Spinal cord (tissue), 10 donors: ENCODE data around the gene KCNH2. TPM values are rescaled to one million over a fixed set of nuclear protein-coding genes. Genes with fewer than 3 reads are reported as not detected.

Experiments
- DNase-seq, 6 donors: peaks; one replicate each; pipeline versions ENCODE4 v3.0.0 to v3.0.0-alpha.2; 2013 to 2015; ENCODE audit warnings: low spot score in 6 of 6, low read depth in 4 of 6
- H3K27ac ChIP-seq: one replicate; pipeline ENCODE4 v1.5.1; 2013; ENCODE audit warnings: low read depth, low read length, control low read depth
- H3K27me3 ChIP-seq: one replicate; pipeline ENCODE4 v1.6.1; 2013; ENCODE audit warnings: low read length; ENCODE audit not compliant: control insufficient read depth, insufficient read depth
- H3K36me3 ChIP-seq: one replicate; pipeline ENCODE4 v1.6.1; 2013; ENCODE audit warnings: low read length; ENCODE audit not compliant: control insufficient read depth, insufficient read depth
- H3K4me1 ChIP-seq: one replicate; pipeline ENCODE4 v1.6.1; 2013; ENCODE audit warnings: low read length; ENCODE audit not compliant: control insufficient read depth, insufficient read depth
- H3K4me3 ChIP-seq: one replicate; pipeline ENCODE4 v1.5.1; 2013; ENCODE audit warnings: low read depth, low read length, control low read depth
- H3K9me3 ChIP-seq: one replicate; pipeline ENCODE4 v1.6.1; 2013; ENCODE audit warnings: low read length; ENCODE audit not compliant: control insufficient read depth, insufficient read depth
- WGBS: methylation state at CpG from one replicate; pipeline ENCODE4 v1.1.5; 2013; ENCODE audit warnings: missing lambda C conversion rate; ENCODE audit not compliant: insufficient coverage; 5-methylcytosine and 5-hydroxymethylcytosine counted together
- polyA plus RNA-seq, 2 donors: library from polyadenylated mRNA; unstranded; fragments of 120-200 nt; gene quantifications; one replicate each; pipeline ENCODE4 v1.2.1, GENCODE V29; 2013; ENCODE audit not compliant: insufficient read length in 2 of 2
- total RNA-seq, 2 donors: library from RNA; depleted of rRNA in 1 of 2; stranded (reverse); fragments of 120-200 nt in 1 of 2; fragments of >200 nt in 1 of 2; gene quantifications; one replicate each; pipeline versions ENCODE4 v1.2.3 to v1.2.4, GENCODE V29; 2013 to 2014
- donor health status: healthy.

The KCNH2 gene
- total and polyA plus RNA-seq, 4 donors = 9.1 to 39.4 (median 24.8) TPM

DNA sequence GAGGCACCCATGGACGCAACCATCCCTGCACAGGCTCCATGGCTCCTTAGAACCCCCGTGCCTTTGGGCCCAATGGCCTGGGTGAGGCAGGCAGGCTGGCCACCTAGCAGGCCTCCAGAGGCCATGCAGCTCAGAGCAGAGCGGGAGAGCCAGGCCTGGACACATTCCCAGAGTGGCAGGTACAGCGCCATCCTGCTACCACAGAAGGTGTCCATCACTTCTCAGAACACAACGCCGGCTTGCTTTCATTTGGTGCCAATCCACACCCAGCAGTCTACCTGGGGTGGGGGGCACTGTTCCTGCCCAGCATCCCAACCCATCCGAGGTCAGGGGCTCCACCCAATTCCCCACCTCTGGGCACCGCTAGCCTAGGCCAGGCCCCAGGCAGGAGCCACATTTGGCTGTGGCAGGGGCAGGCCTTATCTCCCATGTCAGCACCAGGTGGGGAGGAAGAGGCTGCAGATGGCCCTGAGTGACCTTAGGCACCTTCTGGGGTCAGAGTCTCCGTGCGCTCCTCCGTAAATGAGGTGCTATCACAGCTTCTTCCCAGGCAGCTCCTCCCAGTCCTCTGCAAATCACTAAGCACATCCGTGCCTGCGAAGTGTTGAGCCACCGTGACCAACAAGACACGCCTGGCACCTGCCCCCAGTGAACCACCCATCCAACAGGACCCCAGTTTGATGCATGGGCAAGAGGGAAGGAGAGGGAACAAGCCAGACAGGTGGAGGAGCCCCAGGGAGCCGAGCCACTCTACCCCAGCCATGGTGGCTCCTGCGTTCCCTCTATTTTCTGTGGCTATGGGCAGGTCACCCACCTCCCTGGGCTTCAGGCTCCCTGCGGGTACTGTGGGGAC is 14.2 kb downstream of the KCNH2 start:
- DNase-seq = no peak
- H3K4me1 ChIP-seq = peaks cover 44% of the 10 kb centered on the region
- H3K27ac ChIP-seq = no peak overlapping the region
- H3K27me3 ChIP-seq = no peaks in the 10 kb centered on the region
- H3K4me3 ChIP-seq = no peak overlapping the region
- peaks cover 56% of the 10 kb centered on the region for H3K36me3 ChIP-seq
- 85% methylated on average over 16 of the region's 18 CpGs for WGBS
- no peaks in the 10 kb centered on the region for H3K9me3 ChIP-seq

DNA sequence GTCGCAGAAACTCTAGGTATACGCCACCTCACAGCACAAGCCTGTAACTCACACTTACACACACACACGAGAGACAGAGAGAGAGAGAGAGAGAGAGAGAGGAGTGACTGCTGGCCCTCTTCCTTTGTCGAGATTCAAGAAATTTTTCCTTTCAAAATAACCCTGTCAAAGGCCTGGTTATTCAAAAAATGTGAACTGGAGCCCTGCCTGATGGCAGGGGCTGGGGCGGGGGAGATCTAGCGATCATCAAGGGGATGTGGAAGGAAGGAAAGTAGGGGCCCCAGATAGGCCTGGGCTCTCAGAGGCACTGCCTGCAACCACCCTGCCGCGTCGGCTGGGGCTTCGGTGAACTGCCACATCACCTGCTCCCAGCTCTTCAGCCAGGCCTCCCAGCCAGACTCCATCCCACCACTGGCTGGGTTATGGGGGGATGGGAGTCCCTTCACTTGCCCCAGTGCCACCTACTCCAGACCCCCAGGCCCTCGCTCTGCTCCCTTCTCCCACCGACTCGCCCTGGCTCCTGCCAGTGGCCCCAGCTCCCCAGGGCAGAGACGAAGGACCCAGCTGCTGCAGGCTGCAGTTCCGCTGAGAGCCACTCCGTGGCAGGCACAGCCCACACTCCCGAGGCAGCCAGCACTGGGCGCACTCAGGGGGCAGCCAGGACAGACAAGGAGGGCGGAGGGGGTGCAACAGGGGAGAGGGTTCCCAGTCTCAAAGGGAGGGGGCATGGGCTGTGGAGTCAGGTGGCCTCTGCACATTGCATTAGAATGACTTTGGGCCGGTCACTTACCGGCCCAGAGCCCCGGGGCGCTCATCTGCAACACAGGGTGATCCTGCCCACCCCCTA is 15.3 kb downstream of the KCNH2 start:
- H3K27me3 ChIP-seq = peaks cover 3% of the 10 kb centered on the region
- peak in 2 of 6 donors; percentile 66 to 72 for DNase-seq
- WGBS = 19% methylated on average over 10 of the region's 23 CpGs
- peaks cover 53% of the 10 kb centered on the region for H3K36me3 ChIP-seq
- H3K4me1 ChIP-seq = peaks cover 43% of the 10 kb centered on the region
- H3K9me3 ChIP-seq = no peaks in the 10 kb centered on the region
- no peak overlapping the region for H3K4me3 ChIP-seq
- H3K27ac ChIP-seq = peak overlapping the region; percentile 33

DNA sequence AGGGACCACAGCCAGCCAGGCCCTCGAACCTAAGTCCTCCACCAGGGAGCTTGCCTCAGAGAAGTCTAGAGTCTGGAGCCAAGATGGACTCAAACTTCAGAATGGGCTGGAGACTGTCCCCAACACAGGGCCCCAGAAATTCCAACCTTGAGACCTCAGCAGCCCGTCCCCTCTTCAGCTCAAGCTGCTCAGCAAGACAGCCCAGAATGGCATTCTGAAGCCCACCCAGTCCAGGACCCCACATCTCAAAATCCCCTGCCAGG is 15.9 kb downstream of the KCNH2 start:
- Histone ChIP-seq H3K9me3 (no peaks in the 10 kb centered on the region), H3K27ac (peak overlapping the region; percentile 33), H3K4me1 (peaks cover 48% of the 10 kb centered on the region), H3K36me3 (peaks cover 58% of the 10 kb centered on the region), H3K27me3 (peaks cover 3% of the 10 kb centered on the region), H3K4me3 (no peak overlapping the region)
- 55% methylated on average over 2 of the region's 2 CpGs for WGBS
- DNase-seq = no peak

DNA sequence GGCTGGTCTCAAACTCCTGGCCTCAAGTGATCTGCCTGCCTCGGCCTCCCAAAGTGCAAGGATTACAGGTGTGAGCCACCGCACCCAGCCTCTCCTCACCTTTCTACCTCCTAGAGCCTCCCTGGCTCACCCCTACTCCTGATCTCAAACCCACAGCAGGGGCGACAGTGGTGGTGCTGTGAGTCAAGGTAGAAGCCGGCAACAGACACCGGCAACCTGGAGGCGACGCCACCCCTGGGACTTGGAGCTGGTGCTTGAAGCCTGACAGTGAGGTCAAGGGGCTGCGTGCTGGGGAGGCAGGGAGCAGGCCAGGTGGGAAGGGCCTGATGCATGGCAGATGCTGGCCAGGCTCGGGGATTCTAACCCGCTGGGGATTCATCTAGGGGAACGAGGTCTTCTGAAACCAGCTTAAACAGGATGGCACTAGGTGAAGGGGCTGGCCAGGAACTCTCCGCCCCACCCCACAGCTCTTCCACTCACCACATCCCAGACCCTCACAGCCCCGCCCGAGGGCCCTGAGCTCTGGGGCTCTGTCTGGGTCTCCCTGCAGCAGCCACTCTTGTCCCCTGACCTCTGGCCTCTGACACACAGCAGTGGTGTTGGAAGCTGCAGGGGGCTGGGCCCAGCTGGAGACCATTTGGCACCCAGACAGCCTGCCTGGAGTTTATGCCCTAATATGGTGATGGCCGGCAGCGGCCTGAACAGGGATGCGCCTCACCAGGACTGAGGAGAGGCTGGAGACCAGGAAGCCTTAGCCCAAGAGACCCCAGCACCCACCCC is 16.4 kb downstream of the KCNH2 start:
- Histone ChIP-seq H3K4me1 (peaks cover 54% of the 10 kb centered on the region), H3K9me3 (no peaks in the 10 kb centered on the region), H3K4me3 (no peak overlapping the region), H3K27me3 (peaks cover 3% of the 10 kb centered on the region), H3K27ac (peak overlapping the region; percentile 33), H3K36me3 (peaks cover 63% of the 10 kb centered on the region)
- DNase-seq = no peak
- 80% methylated on average over 13 of the region's 17 CpGs for WGBS

DNA sequence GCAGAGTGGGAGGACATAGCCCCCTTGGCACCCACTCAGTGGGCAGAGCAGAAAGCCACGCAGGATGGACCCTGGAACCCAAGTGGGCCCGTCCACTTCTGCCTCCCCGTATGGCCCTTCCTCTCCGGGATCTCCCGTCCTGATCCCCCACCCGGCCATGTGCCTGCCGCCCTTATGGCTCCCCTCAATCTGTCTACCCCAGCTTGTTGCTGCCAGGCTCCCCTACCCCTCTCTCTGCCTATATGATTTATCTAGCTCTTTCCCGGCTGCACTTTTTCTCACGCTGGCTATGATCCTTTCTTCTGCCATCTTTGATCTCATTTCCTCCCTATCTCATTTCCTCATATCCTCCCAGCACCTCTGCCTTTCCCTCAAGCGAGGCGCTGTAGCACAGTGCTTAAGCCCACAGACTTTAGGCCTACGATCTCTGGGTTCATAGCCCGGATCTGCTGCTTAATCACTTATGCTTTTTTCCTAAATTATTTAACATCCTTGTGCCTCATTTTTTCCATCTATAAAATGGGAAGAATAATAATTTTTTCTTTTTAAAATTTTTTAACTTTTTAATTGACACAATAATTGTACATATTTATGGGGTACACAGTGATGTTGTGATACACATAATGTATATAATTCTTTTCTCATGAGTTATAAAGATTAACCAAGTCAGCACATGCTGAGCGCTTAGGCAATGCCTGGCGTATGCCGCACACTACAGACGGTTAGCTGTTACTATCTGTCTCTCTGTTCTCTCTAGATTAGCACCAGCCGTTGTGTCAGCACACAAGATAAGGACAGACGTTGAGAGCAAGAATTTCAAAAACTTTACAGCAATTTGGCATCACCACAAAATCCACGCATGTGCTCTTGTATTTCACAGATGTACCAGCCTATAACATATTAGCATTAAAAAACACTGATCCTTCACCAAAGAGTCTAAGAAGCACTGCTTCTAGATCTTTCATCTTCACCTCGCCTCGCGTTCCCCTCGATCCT is 18.1 kb downstream of the KCNH2 start:
- Histone ChIP-seq H3K9me3 (no peaks in the 10 kb centered on the region), H3K4me3 (no peak overlapping the region), H3K4me1 (peaks cover 65% of the 10 kb centered on the region), H3K27me3 (peaks cover 3% of the 10 kb centered on the region), H3K36me3 (peaks cover 68% of the 10 kb centered on the region), H3K27ac (no peak overlapping the region)
- DNase-seq = peak in 1 of 6 donors; percentile 89
- 82% methylated on average over 22 of the region's 24 CpGs for WGBS

DNA sequence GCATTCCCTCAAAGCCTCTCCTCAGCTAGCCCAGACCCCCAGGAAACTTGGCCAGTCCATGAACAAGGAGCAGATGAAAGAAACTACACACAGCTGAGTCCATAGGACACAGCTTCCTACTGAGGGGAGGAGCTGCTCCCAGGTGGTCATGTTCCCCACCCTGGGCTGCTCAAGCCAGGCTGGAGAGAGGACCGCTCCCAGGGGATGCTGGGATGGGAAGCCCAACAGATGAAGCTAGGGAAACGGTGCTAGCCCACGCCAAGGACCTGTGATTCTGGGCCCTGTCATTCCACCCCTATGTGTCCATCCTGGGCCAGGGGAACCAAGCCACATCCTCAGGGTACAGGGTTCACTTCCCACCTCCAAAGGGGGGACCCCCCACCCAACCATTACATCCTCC is 19.0 kb downstream of the KCNH2 start:
- H3K9me3 ChIP-seq = no peaks in the 10 kb centered on the region
- H3K4me1 ChIP-seq = peaks cover 65% of the 10 kb centered on the region
- 85% methylated on average over 3 of the region's 3 CpGs for WGBS
- DNase-seq = no peak
- H3K27me3 ChIP-seq = peaks cover 3% of the 10 kb centered on the region
- H3K4me3 ChIP-seq = no peak overlapping the region
- H3K36me3 ChIP-seq = peaks cover 68% of the 10 kb centered on the region
- H3K27ac ChIP-seq = no peak overlapping the region

DNA sequence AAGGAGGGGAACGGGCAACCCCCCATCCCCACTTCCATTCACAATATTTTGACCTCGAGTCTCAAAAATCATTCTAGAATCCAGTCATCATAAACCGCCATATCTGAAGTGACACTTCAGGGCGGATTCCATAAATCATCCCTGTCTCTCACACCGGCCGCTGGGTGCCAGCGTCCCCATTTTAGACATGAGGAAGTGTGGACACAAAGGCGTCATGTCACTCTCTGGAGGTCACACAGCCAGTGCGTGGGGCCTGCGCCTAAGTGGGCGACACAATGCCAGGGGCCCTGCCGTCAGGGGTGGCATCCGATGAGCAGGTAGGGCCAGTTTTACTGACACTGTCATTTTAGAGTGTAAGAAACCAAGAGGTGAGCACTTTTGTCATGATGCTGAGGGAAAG is 19.5 kb downstream of the KCNH2 start:
- no peak for DNase-seq
- Histone ChIP-seq H3K4me1 (peaks cover 65% of the 10 kb centered on the region), H3K27ac (no peak overlapping the region), H3K27me3 (peaks cover 3% of the 10 kb centered on the region), H3K36me3 (peaks cover 67% of the 10 kb centered on the region), H3K4me3 (no peak overlapping the region), H3K9me3 (no peaks in the 10 kb centered on the region)
- 77% methylated on average over 11 of the region's 13 CpGs for WGBS

DNA sequence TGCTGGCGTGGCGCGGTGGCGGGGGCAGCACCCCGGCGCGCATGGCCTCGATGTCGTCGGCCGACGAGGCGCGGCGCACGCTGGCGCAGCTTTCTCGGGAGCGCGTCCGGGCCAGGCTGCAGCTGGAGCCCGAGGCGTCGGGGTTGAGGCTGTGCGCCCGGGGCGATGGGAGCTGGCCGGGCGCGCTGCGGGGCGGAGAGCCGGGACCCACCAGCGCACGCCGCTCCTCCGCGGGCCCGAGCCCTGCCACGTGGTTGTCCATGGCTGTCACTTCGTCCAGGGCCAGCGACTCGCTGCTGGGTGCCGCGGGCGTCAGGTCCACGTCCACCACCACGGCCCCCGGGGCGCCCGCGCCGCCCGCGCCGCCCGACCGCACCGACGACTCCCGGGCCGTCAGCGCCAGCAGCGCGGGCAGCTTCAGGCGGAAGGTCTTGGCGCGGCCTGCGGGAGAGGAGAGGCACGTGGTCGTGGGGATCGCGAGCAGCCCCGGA is 20.0 kb downstream of the KCNH2 start:
- peaks cover 3% of the 10 kb centered on the region for H3K27me3 ChIP-seq
- H3K36me3 ChIP-seq = peaks cover 68% of the 10 kb centered on the region
- no peak overlapping the region for H3K27ac ChIP-seq
- no peak overlapping the region for H3K4me3 ChIP-seq
- peaks cover 63% of the 10 kb centered on the region for H3K4me1 ChIP-seq
- WGBS = 27% methylated on average over 65 of the region's 74 CpGs
- DNase-seq = no peak
- no peaks in the 10 kb centered on the region for H3K9me3 ChIP-seq
